HG03060 (cell line): ENCODE data around the gene APOBEC2.

Experiments
- ATAC-seq: cut with Tn5 transposase; IDR thresholded peaks from one replicate; pipeline ENCODE4 v1.9.1; 2021; ENCODE audit warnings: low read depth, moderate number of reproducible peaks; ENCODE audit not compliant: unreplicated experiment

APOBEC2 gene

GRCh38 chr6:41056768-41057490, 3.9 kb downstream of the APOBEC2 start:
- ATAC-seq, result no peak

DNA sequence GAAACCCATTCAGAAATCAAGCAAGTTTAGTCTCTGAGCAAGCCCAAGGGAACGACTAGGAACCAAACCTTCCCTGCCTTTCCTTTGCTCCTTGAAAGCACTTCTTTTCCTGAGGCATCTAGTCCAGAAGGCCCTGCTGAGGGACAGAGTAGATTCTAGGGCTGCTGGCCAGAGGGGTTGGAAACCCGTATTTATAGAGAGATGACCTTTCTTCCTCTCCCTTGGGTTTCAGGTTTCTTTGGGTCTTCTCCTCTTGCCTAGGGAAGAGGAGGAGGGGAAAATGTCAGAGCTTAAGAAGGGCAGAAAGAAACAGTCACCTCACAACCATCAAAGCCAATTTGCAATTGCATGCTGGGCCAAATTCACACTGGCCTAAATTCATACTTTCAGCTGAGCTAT, 5.8 kb downstream of the APOBEC2 start:
- no peak for ATAC-seq

DNA sequence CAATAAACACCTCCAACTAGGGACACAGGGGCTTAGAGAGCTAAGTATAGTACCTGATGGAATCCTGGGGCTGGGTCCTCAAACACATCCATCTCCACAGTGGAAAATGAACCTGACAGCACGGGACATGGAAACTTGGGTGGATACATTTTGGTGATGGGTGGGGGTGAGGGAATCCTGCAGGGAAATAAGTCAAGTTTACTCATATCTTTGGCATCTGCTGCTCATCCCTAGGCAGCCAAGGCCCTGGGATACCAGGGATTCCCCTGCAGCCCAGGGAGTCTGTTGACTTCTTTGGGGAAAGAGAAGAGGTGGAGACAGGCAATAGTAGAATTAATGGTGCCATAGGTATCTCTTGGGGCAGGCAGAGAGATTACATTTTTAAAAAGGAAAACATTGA, 6.6 kb downstream of the APOBEC2 start:
- no peak for ATAC-seq

DNA sequence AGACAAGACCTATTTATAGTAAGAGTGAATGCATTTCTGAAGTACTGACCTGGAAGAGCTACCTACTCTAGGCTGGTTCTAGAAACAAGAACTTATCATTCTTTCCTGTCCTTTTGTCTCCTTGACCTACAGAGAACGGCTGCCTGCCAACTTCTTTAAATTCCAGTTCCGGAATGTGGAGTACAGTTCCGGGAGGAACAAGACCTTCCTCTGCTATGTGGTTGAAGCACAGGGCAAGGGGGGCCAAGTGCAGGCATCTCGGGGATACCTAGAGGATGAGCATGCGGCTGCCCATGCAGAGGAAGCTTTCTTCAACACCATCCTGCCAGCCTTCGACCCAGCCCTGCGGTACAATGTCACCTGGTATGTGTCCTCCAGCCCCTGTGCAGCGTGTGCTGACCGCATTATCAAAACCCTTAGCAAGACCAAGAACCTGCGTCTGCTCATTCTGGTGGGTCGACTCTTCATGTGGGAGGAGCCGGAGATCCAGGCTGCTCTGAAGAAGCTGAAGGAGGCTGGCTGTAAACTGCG, 8.3 kb downstream of the APOBEC2 start:
- ATAC-seq, result no peak

- no peak for ATAC-seq
Measured at GRCh38 chr6:41062056-41062455, 9.1 kb downstream of the APOBEC2 start.

- no peak for ATAC-seq
Measured at GRCh38 chr6:41063884-41064285, 10.9 kb downstream of the APOBEC2 start.

DNA sequence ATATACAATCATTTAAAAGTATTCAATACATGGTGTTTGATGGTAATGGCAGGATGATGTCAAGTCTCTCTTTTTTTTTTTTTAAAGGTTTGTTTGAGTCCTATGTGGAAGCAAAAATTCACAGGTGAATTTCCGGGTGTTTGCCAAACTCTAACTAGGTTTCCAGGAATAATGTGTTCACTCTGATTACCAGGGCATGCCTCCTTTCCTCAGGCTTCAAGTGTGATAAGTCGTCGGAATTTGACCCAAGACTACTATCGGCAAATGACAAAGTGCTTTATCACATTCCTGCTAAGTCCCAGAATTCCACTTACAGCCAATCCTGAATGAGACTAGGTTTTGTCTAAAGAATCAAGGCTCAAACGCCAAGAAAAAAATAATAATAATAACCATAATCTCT, 11.8 kb downstream of the APOBEC2 start:
- ATAC-seq, result no peak

- no peak for ATAC-seq
Measured at GRCh38 chr6:41065550-41066026, 12.6 kb downstream of the APOBEC2 start.

- ATAC-seq, result no peak
Measured at GRCh38 chr6:41066867-41067304, 13.9 kb downstream of the APOBEC2 start.

GRCh38 chr6:41071501-41071922, 18.5 kb downstream of the APOBEC2 start:
- no peak for ATAC-seq

DNA sequence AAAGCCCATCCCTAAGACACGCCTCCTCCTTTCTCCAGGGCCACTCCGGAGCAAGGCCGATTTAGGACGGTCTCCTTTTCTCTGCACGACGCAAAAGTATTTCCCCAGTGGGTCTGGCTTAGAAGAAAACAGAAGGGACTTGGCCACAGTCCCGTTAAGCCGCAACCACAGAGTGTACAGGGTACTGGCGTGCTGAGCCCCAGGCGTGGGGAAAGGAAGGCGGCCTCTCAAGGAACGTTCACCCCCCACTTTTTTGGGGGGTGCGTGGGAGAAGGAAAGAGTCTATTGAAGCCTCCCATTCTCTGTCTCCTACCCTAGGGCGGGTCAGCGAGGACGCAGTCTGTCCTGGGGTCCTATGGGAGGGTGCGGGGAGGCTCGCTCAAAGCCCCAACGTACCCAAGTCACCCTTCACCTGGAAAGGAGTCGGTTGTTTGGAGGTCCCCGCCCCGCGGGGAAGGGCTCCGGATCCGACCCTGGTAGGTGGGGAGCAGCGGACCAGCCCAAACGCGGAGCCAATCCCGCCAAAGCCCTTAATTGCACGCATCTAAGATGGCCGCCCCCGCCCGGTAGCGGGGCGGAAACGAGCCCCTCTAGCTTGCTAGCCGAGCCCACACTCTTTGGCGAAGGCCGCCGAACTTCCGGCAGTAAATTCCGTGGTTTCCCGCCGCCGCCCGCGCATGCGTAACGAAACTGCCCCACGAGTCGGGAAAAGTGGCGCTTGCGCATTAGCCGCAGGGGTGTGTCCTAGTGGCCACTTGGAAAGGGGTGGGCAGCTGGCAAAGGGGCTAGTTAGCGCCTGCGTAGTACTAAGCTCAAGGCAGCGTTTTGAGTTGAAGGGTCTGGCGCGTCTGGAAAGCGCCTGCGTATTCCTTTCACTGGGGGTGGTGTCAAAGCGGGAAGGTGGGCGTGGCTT, 19.2 kb downstream of the APOBEC2 start, which contains the start of gene OARD1:
TSS of gene OARD1 (minus strand) at position 434 of the 913 bp plus-strand sequence. CDS start 722 bp downstream, outside the sequence.
- peak; percentile 69 for ATAC-seq

GRCh38 chr6:41072836-41073202, 19.8 kb downstream of the APOBEC2 start, which contains the start of gene NFYA:
Gene NFYA (plus strand): TSS chr6:41072974. CDS start chr6:41079090, 6,116 bp downstream.
- ATAC-seq, result peak; percentile 34

- ATAC-seq, result no peak
Measured at GRCh38 chr6:41073203-41073967, 20.4 kb downstream of the APOBEC2 start.

- ATAC-seq, result no peak
Measured at GRCh38 chr6:41073968-41074691, 21.1 kb downstream of the APOBEC2 start.

- ATAC-seq, result no peak
Measured at GRCh38 chr6:41074692-41075436, 21.9 kb downstream of the APOBEC2 start.

DNA sequence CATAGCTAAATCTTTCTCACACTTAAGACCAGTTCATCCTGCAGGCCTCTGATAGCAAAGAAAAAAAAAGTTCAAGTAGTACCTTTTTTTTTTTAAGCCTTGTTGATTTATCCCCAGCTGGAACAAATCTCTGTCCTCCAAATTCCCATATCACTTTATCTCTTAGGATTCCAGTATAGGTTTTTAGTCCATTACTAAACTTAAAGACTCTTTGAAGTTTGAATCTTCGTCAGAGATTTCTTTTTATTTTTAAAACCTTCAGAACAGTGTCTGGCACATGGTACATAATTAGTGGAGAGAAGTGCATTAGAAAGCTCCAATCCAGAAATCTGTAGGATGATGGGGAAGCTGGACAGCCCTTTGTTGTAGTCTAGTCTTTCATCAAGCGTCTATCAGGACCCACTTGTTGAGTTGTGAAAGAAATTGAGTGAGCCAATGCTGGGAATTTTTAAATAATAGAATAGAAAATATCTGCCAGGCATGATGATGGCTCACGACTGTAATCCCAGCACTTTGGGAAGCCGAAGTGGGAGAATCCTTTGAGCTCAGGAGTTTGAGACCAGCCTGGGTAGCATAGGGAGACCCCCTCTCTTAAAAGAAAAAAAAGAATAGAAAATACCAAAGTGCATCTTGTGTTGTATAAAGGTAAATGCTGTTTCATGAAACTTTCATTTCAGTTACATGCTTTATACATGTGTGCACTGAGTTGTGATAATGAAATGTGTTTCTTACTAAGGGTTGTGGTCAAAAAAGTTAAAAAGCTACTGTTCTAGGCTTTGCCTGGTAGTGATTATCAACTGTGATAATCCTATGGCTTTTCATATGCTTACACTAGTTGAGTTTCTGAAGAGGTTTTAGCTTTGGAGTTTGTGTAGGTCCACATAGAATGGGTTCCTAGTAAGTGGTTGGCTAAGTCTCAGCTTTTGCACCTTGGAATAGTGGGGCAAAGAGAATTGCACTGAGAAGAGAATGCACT, 22.9 kb downstream of the APOBEC2 start:
- no peak for ATAC-seq

GRCh38 chr6:41077536-41077935, 24.5 kb downstream of the APOBEC2 start:
- ATAC-seq, result no peak

DNA sequence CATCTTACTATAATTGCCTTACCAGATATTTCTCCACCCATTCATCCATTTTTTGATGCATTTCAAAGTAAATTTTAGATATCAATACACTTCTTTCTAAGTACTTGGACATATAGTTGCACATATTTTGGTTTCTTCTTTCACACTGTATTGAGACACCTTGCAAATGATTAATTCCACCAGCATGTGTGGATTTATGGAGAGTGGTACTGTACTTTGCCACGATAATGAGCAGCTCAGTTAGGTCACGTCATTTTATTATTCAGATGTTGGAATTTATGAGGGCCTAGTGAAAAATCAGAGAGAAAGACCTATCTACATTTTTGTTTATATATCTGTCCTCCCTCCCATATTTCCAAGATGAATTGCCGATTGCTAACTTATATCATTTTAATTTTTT, 25.1 kb downstream of the APOBEC2 start:
- no peak for ATAC-seq
